CD14-positive monocyte (primary cell): Measurements from ENCODE around the gene MGAT4A. TPM values are rescaled to one million over a fixed set of nuclear protein-coding genes. Genes with fewer than 3 reads are reported as not detected.

ENCODE experiments used
- DNase-seq, 3 donors: peaks; one replicate each; pipeline ENCODE4 v3.0.0-alpha.2; 2011 to 2022
- H2AFZ ChIP-seq: 2 replicates; pipeline ENCODE4 v1.6.0; 2012; ENCODE audit warnings: mild to moderate bottlenecking, low read depth, low read length, inconsistent platforms; ENCODE audit not compliant: insufficient read depth, poor library complexity, severe bottlenecking
- H3K27ac ChIP-seq, 2 donors: 1 replicate in 1 of 2; 2 replicates in 1 of 2; pipeline ENCODE4 v1.5.1; 2012 to 2013; ENCODE audit warnings: low read length in 2 of 2, control low read depth in 1 of 2, inconsistent platforms in 1 of 2, low read depth in 1 of 2, mild to moderate bottlenecking in 1 of 2
- H3K27me3 ChIP-seq, 2 donors: one replicate each; pipeline versions ENCODE4 v1.6.0 to v1.6.1; 2011 to 2013; ENCODE audit warnings: low read length in 2 of 2; ENCODE audit not compliant: control insufficient read depth in 2 of 2, insufficient read depth in 2 of 2
- H3K36me3 ChIP-seq, 2 donors: replicated peaks in 1 of 2; 1 replicate in 1 of 2; 2 replicates in 1 of 2; pipeline versions ENCODE4 v1.5.1 to v1.6.1; 2012 to 2013; ENCODE audit warnings: low read length in 2 of 2, control low read depth in 1 of 2, inconsistent platforms in 1 of 2, mild to moderate bottlenecking in 1 of 2; ENCODE audit not compliant: insufficient read depth in 2 of 2, control insufficient read depth in 1 of 2
- H3K4me1 ChIP-seq, 2 donors: 1 replicate in 1 of 2; 2 replicates in 1 of 2; pipeline versions ENCODE4 v1.5.1 to v1.6.1; 2012 to 2013; ENCODE audit warnings: low read length in 2 of 2, control low read depth in 1 of 2, inconsistent platforms in 1 of 2, mild to moderate bottlenecking in 1 of 2, moderate library complexity in 1 of 2; ENCODE audit not compliant: insufficient read depth in 2 of 2, control insufficient read depth in 1 of 2
- H3K4me2 ChIP-seq: replicated peaks from 2 replicates; pipeline ENCODE3; 2012; ENCODE audit warnings: low read length, moderate library complexity, mild to moderate bottlenecking; ENCODE audit not compliant: poor library complexity, severe bottlenecking; ENCODE audit errors: extremely low read depth
- H3K4me3 ChIP-seq, 3 experiments: fragments of 200-600 bp in 1 of 3; sonication (generic) in 1 of 3; replicated peaks in 1 of 3; 1 replicate in 2 of 3; 2 replicates in 1 of 3; pipeline ENCODE4 v1.5.1; 2011 to 2013; ENCODE audit warnings: low read length in 3 of 3, mild to moderate bottlenecking in 3 of 3, control low read depth in 2 of 3, low read depth in 2 of 3, inconsistent platforms in 1 of 3, moderate library complexity in 1 of 3
- H3K79me2 ChIP-seq: 2 replicates; pipeline ENCODE4 v1.6.0; 2012; ENCODE audit warnings: mild to moderate bottlenecking, control low read depth, inconsistent platforms, low read length, moderate library complexity; ENCODE audit not compliant: insufficient read depth
- H3K9ac ChIP-seq: 2 replicates; pipeline ENCODE4 v1.6.0; 2017; ENCODE audit warnings: low read length, mild to moderate bottlenecking; ENCODE audit not compliant: insufficient read depth, poor library complexity, severe bottlenecking
- H3K9me3 ChIP-seq, 2 donors: replicated peaks in 1 of 2; 1 replicate in 1 of 2; 2 replicates in 1 of 2; pipeline versions ENCODE4 v1.5.1 to v1.6.1; 2012 to 2013; ENCODE audit warnings: low read length in 2 of 2, control low read depth in 1 of 2; ENCODE audit not compliant: control insufficient read depth in 1 of 2, insufficient read depth in 1 of 2
- H4K20me1 ChIP-seq: 2 replicates; pipeline ENCODE4 v1.6.0; 2012; ENCODE audit warnings: mild to moderate bottlenecking, low read length, control low read depth, moderate library complexity; ENCODE audit not compliant: insufficient read depth
- H3K27ac Mint-ChIP-seq, 7 donors: one replicate each; pipeline ENCODE4 v1.8.0; 2020; ENCODE audit warnings: mild to moderate bottlenecking in 7 of 7, mixed read lengths in 7 of 7, moderate library complexity in 6 of 7, inconsistent platforms in 2 of 7
- H3K27me3 Mint-ChIP-seq, 3 donors: one replicate each; pipeline ENCODE4 v1.8.0; 2021 to 2022; ENCODE audit warnings: low read depth in 3 of 3, mild to moderate bottlenecking in 3 of 3, mixed read lengths in 3 of 3, moderate library complexity in 3 of 3, inconsistent platforms in 1 of 3
- H3K36me3 Mint-ChIP-seq, 2 donors: one replicate each; pipeline ENCODE4 v1.8.0; 2020; ENCODE audit warnings: mixed read lengths in 2 of 2, inconsistent platforms in 1 of 2, mild to moderate bottlenecking in 1 of 2
- H3K4me1 Mint-ChIP-seq: one replicate; pipeline ENCODE4 v1.8.0; 2020; ENCODE audit warnings: mild to moderate bottlenecking, mixed read lengths
- H3K4me3 Mint-ChIP-seq, 2 donors: one replicate each; pipeline ENCODE4 v1.8.0; 2020; ENCODE audit warnings: mild to moderate bottlenecking in 2 of 2, mixed read lengths in 2 of 2, moderate library complexity in 1 of 2
- H3K9me3 Mint-ChIP-seq, 7 donors: one replicate each; pipeline ENCODE4 v1.8.0; 2020 to 2022; ENCODE audit warnings: mixed read lengths in 7 of 7, mild to moderate bottlenecking in 6 of 7, moderate library complexity in 6 of 7, inconsistent platforms in 2 of 7
- WGBS: methylation state at CpG from one replicate; pipeline ENCODE4 v1.1.5; 2013; ENCODE audit warnings: missing lambda C conversion rate; ENCODE audit not compliant: insufficient coverage; 5-methylcytosine and 5-hydroxymethylcytosine counted together
- intact Hi-C, 2 donors: fragments of 100-400 bp; cut with micrococcal nuclease; formaldehyde crosslinking; loops; one replicate each; pipeline versions ENCODE4 v1.15.0 to v1.15.1; 2023
- polyA plus RNA-seq, 3 donors: library from polyadenylated mRNA; depleted of rRNA in 1 of 3; unstranded in 2 of 3; stranded (reverse) in 1 of 3; fragments of 300-500 nt in 2 of 3; fragments of >200 nt in 1 of 3; fragmentation: Illumina TruSeq in 2 of 3; gene quantifications; 1 replicate in 2 of 3; 2 replicates in 1 of 3; pipeline ENCODE4 v1.2.3, GENCODE V29; 2012 to 2021
- TF ChIP-seq, protein P1 (sequence below): fragments of 200-600 bp; IDR thresholded peaks from one replicate; pipeline ENCODE4 v1.8.0; 2022; ENCODE audit warnings: antibody characterized with exemption, mild to moderate bottlenecking

The MGAT4A gene
- polyA plus RNA-seq, 3 donors, result 24.3 to 35.9 (median 35.1) TPM

DNA sequence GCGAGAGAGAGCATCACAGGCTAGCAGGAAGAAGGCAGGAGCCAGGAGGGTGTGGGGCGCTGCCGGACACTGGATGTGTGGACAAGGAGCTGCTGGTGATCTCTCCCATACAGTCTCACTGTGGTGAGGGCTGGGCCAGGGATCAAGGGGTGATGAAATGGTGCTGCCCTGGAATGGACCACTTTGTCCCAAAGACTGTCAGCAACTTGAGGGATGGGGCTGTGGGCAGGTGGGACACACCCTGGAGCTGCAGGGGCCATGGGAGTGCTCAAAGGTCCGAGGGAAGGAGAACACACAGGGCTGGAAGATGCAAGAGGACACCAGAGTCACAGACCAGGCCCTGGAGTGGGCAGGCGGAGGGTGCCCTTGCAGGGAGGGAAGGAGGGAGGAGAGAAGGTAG is 160.6 kb downstream of the MGAT4A start:
- DNase-seq, result no peak
- H3K27me3 ChIP-seq, result no peaks in the 10 kb centered on the region
- intact Hi-C loops, result no loop called here
- peaks cover 33% of the 10 kb centered on the region for H4K20me1 ChIP-seq
- no peak overlapping the region for H3K4me3 ChIP-seq
- H3K9me3 Mint-ChIP-seq, result no peaks in the 10 kb centered on the region
- no peaks in the 10 kb centered on the region for H3K9me3 ChIP-seq
- H3K79me2 ChIP-seq, result no peaks in the 10 kb centered on the region
- WGBS, result 100% methylated on average over 4 of the region's 5 CpGs
- peaks cover 97 to 98% of the 10 kb centered on the region in 2 donors for H3K36me3 Mint-ChIP-seq
- no peak overlapping the region for H3K4me3 Mint-ChIP-seq
- peak overlapping the region in 4 of 7 donors; percentile 12 to 73 (median 54) for H3K27ac Mint-ChIP-seq
- no peaks in the 10 kb centered on the region for H3K4me1 ChIP-seq
- no peak overlapping the region for H3K9ac ChIP-seq
- no peak overlapping the region for H3K27ac ChIP-seq
- H3K27me3 Mint-ChIP-seq, result peaks cover 0 to 3% (median 0%) of the 10 kb centered on the region in 3 donors
- no peak overlapping the region for H2AFZ ChIP-seq
- TF ChIP-seq, protein P1, sequence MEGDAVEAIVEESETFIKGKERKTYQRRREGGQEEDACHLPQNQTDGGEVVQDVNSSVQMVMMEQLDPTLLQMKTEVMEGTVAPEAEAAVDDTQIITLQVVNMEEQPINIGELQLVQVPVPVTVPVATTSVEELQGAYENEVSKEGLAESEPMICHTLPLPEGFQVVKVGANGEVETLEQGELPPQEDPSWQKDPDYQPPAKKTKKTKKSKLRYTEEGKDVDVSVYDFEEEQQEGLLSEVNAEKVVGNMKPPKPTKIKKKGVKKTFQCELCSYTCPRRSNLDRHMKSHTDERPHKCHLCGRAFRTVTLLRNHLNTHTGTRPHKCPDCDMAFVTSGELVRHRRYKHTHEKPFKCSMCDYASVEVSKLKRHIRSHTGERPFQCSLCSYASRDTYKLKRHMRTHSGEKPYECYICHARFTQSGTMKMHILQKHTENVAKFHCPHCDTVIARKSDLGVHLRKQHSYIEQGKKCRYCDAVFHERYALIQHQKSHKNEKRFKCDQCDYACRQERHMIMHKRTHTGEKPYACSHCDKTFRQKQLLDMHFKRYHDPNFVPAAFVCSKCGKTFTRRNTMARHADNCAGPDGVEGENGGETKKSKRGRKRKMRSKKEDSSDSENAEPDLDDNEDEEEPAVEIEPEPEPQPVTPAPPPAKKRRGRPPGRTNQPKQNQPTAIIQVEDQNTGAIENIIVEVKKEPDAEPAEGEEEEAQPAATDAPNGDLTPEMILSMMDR, result no peak
- no peak overlapping the region for H3K4me2 ChIP-seq
- no peaks in the 10 kb centered on the region for H3K4me1 Mint-ChIP-seq
- peaks cover 98 to 100% of the 10 kb centered on the region in 2 donors for H3K36me3 ChIP-seq

DNA sequence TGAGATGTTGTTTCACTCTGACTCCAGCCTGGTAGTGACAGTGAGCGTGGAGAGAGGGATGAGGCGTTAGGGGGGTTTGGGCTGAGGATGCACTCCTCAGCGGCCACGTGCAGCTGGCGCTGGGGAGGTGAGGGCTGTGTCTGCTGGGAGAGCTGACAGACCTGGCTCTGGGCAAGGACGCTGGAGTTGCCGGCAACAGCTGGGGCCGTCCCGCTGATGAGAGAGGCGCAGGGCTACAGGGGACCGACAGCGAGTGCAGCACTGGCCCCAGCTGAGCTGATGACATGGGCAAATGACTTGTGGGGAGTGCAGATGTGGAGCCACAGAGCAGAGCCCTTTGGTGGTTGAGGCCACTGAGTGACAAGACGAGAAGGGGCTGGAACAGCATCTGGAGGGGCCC is 161.0 kb downstream of the MGAT4A start:
- H3K27me3 ChIP-seq, result no peaks in the 10 kb centered on the region
- Mint-ChIP-seq H3K9me3 (no peaks in the 10 kb centered on the region), H3K4me1 (peaks cover under 1% of the 10 kb centered on the region), H3K27me3 (peaks cover 0 to 3% (median 0%) of the 10 kb centered on the region in 3 donors), H3K27ac (peak overlapping the region in 3 of 7 donors; percentile 46 to 73 (median 48)), H3K4me3 (no peak overlapping the region), H3K36me3 (peaks cover 97 to 98% of the 10 kb centered on the region in 2 donors)
- no peak for DNase-seq
- H3K27ac ChIP-seq, result no peak overlapping the region
- no peaks in the 10 kb centered on the region for H3K79me2 ChIP-seq
- H3K9ac ChIP-seq, result no peak overlapping the region
- WGBS, result 100% methylated on average over 13 of the region's 13 CpGs
- H3K36me3 ChIP-seq, result peaks cover 98 to 100% of the 10 kb centered on the region in 2 donors
- intact Hi-C loops, result no loop called here
- no peak overlapping the region for H3K4me3 ChIP-seq
- no peak overlapping the region for H3K4me2 ChIP-seq
- H3K4me1 ChIP-seq, result no peaks in the 10 kb centered on the region
- H3K9me3 ChIP-seq, result no peaks in the 10 kb centered on the region
- TF ChIP-seq, protein P1, result no peak
- no peak overlapping the region for H2AFZ ChIP-seq
- peaks cover 34% of the 10 kb centered on the region for H4K20me1 ChIP-seq
